HG03469 (cell line): ENCODE measurements around the gene CARD10.

Source experiments
- ATAC-seq: cut with Tn5 transposase; IDR thresholded peaks from one replicate; pipeline ENCODE4 v1.9.1; 2021; ENCODE audit warnings: mild to moderate bottlenecking, moderate library complexity, moderate number of reproducible peaks; ENCODE audit not compliant: unreplicated experiment

The CARD10 gene, protein sequence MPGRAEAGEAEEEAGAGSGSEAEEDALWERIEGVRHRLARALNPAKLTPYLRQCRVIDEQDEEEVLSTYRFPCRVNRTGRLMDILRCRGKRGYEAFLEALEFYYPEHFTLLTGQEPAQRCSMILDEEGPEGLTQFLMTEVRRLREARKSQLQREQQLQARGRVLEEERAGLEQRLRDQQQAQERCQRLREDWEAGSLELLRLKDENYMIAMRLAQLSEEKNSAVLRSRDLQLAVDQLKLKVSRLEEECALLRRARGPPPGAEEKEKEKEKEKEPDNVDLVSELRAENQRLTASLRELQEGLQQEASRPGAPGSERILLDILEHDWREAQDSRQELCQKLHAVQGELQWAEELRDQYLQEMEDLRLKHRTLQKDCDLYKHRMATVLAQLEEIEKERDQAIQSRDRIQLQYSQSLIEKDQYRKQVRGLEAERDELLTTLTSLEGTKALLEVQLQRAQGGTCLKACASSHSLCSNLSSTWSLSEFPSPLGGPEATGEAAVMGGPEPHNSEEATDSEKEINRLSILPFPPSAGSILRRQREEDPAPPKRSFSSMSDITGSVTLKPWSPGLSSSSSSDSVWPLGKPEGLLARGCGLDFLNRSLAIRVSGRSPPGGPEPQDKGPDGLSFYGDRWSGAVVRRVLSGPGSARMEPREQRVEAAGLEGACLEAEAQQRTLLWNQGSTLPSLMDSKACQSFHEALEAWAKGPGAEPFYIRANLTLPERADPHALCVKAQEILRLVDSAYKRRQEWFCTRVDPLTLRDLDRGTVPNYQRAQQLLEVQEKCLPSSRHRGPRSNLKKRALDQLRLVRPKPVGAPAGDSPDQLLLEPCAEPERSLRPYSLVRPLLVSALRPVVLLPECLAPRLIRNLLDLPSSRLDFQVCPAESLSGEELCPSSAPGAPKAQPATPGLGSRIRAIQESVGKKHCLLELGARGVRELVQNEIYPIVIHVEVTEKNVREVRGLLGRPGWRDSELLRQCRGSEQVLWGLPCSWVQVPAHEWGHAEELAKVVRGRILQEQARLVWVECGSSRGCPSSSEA

DNA sequence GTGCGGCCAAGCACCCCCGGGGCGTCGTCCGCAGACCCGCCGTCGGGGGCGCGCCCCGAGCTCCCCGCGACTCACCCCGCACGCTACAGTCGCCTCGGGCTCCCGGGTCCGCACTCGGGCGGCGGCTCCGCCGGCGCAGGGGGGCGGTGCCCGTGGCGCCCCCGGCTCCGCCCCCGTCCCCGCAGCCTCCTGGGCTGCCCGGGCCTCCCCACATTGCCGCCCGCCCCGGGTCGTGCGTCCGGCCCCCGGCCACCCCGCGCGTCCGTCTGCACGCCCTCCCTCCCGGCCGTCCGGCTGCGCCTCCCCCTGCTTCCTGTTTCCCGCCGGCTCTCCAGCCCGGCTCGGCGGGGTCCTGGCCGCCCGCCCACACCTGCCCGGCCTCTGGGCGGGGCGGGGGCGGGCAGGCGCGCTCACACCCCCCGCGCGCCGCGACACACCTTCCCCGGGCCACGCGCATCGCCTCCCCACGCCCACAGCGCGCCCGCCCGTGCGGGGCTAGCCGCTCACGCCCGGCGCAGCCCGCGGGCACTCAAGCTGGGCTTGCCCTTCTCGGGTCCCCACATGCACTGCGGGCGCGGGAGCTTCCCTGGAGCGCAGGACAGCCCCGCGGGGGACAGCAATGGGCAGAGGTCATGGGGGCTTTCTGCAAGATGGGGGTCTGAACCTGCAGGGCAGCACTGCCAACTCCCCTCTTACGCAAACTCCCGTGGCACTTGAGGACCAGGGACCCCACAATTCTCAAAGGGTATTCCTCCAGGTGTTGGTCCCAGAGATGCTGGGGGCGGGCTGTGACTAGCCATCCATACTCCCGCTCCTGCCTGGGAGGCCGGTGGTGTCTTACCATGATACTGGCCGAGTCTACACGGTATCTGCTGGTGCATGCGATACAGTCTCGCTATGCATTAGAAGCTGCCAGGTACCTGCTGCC is at the start of gene CARD10:
TSS of gene CARD10 (minus strand) at position 148 of the 928 bp plus-strand sequence. CDS start 215 bp downstream, outside the sequence.
- no peak for ATAC-seq

DNA sequence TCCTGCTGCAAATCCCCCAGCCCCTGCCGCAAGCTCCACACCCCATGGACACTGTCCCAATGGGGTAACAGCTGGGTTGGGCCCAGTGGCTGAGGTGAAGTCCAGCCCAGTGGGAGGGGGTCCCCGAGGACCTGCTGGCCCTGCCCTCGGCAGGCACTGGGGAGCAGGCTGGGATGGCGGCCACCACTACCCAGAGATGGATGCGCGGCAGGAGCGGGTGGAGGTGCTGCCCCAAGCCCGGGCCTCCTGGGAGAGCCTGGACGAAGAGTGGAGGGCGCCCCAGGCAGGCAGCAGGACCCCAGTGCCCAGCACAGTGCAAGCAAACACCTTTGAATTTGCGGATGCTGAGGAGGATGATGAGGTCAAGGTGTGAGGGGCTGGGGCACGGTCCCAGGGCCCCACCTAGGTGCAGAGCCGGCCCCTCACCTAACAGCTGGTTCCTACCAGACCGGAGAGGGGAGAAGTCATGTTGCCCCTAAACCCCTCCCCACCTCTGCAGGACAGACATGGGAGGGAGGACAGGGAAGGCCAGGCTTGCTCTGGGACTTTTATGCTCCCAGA is 49.3 kb upstream of the CARD10 start:
- ATAC-seq: no peak

DNA sequence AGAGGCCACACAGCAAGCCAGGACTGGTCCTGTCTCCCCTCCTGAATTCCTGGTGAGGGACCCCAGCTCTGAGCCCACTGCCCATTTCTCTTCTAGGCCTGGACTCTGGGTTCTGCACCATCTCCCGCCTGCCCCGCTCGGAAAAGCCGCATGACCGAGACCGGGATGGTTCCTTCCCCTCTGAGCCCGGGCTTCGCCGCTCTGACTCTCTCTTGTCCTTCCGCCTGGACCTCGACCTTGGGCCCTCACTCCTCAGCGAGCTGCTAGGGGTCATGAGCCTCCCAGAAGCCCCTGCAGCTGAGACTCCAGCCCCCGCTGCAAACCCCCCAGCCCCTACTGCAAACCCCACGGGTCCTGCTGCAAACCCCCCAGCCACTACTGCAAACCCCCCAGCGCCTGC is 48.8 kb upstream of the CARD10 start:
- no peak for ATAC-seq

DNA sequence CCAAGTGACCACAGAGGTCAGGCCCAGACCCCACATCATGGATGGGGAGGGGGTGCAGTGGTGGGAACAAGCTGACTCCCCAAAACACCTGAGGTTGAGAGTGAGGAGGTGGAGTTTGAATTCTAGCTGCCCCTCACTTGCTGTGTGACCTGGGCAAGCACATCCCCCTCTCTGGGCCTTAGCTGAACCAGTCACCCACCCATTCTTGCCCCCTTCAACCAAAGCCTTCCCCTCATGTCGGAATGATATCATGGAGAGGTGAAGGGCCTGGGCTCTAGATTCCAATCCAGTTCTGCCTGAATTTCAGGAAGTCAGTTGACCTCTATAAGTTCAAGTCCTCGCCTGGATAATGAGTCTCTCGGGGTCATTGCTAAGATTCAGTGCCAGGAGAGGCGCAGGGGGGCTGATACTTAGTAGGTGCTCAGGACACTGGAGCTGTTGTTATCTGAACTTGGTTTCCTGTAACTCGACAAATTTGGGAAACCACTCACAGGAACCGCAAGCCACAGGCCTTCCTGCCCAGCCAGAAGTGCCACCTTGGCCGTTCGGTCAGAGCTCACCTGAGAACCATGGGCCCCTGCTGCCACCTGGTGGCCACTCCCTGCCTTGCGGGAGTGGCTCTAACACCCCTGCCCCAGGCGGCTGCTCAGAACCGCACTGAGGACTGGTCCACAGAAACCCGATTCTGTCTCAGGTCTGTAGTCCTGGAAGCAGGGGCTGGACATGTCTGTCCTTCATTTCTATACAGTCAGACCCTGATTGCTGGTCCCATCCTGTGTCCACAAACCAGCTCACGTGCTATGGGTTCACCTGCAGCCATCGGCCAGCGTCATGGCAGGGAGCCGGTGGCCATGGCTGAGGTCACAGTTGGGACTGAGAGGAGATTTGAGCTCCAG is 47.9 kb upstream of the CARD10 start:
- ATAC-seq: no peak

DNA sequence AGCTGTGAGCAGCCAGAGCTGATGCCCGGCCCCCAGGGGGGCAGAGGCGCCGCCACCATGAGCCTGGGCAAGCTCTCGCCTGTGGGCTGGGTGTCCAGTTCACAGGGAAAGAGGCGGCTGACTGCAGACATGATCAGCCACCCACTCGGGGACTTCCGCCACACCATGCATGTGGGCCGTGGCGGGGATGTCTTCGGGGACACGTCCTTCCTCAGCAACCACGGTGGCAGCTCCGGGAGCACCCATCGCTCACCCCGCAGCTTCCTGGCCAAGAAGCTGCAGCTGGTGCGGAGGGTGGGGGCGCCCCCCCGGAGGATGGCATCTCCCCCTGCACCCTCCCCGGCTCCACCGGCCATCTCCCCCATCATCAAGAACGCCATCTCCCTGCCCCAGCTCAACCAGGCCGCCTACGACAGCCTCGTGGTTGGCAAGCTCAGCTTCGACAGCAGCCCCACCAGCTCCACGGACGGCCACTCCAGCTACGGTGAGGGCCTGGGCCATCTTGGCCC is 47.2 kb upstream of the CARD10 start:
- no peak for ATAC-seq

DNA sequence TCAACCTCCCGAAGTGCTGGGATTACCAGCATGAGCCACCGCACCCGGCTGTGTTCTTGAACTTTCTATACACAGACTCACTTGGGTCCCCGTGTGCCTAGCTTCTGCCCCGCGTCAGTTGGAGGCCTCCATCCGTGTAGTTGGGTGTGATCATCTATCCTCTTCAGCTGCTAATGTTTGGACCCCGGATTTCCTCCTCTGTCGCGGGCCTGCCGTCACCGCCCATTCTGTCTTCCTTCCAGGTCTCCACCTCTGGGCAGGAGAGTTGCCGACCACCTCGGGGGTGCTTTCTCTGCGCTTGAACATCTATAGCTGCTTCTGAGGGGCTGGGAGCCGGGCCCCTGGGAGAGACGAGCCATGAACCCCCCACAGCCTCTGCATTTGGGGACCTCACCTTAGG is 46.6 kb upstream of the CARD10 start:
- no peak for ATAC-seq

DNA sequence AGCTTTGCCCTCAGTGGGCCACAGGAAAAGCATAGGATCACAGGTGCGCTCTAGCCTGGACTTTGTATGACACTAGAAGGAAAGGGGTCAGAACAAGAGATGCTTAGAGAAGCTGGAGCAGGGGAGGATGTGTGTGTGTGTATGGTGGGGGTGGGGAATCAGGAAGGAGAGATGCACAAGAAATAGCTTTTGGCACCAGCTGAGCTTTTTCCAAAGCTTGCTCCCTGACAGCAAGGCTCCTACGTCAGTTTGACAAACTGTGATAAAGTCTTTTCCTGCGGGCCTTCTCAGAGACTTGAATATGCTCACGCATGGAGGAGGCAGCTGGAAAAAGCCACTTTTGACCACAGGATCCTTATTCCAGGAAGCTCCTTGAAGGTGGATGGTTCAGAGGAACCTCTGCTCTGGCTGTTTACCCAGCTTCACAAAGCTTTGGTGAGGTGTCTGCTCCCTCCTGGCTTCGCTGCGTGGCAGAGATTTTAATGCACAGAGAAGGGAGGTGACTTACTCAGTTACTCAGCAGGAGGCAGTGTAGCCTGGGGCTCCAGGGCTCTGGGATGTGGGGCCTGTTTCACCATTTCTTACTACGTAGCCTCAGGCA is 45.0 kb upstream of the CARD10 start:
- ATAC-seq: no peak

DNA sequence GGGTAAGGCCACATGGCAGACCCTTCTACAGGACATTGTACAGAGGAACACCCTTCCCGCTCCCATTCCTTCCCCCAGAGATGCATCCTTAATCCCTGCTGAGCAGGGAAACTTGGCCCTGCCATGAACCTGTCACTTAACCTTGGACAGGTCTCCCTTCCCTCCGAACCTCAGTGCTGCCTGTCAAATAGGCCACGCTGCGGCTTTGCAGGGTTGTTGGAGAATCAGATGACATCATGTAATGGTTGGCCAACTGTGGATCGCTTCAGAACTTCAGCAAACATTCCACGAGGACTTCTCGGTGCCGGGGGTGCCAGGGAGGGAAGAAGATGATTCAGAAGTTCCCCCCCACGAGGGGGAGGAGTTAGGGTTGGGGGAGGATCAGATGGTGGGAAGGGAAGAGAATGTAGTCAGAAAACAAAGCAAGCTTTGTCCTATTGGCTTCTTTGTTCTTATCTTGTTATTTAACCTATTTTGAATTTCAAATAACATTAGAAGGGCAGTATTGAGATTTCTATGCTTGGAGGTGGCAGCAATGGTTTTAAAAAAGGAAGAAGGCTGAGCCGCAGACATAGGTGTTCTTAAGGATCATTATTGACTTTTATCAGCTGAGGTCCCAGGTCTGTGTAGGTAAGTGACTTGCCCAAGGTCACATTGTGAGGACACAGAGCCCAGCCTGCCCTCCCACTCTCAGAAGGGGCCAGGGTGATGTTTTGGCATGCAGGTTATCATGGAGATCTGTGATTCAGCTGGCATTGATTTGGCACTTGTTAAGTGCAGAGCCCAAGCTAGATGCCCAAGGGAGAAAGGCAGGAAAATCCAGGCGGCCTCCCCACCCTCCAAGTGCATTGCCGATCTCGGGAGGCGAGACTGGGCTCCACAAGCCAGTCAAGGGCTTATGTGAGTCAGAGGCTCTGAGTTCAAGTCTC is 44.2 kb upstream of the CARD10 start:
- no peak for ATAC-seq

DNA sequence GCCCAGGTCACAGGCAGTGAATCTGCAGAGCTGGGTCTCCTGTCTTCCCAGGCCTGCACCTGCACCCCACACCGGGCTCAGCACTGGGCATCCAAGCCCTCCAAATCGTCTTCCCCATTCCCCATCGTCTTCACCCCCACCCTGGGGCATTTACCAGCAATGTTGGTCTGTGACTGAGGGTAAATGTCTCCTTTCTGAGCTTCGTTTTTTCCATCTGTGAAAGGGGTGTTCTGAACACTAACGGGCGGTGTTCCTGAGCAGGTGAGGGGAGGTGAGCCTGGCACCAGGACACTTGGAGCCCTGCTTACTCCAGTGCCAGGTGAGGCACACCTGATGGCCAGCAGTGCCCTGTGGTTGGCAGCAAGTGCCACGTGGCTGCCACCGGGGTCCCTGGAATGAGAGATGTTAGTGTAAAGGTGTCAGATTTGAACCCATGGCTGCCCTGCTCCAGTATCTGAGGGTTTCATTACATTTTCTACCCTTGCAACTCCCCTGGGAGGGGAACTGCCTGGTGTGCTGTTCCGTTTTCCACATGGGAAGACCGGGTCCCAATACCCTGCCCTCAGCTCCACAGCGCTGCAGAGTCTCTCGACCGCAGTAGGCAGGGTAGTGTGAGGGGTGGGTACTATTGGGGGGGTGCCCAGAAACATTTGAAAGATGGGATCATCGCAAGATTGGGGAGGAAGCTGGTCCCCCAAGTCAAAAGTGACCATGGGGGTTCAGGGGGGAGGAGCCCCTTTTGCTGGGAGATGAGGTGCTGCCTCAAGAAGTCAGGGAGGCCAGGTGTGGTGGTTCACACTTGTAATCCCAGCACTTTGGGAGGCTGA is 43.0 kb upstream of the CARD10 start:
- no peak for ATAC-seq

DNA sequence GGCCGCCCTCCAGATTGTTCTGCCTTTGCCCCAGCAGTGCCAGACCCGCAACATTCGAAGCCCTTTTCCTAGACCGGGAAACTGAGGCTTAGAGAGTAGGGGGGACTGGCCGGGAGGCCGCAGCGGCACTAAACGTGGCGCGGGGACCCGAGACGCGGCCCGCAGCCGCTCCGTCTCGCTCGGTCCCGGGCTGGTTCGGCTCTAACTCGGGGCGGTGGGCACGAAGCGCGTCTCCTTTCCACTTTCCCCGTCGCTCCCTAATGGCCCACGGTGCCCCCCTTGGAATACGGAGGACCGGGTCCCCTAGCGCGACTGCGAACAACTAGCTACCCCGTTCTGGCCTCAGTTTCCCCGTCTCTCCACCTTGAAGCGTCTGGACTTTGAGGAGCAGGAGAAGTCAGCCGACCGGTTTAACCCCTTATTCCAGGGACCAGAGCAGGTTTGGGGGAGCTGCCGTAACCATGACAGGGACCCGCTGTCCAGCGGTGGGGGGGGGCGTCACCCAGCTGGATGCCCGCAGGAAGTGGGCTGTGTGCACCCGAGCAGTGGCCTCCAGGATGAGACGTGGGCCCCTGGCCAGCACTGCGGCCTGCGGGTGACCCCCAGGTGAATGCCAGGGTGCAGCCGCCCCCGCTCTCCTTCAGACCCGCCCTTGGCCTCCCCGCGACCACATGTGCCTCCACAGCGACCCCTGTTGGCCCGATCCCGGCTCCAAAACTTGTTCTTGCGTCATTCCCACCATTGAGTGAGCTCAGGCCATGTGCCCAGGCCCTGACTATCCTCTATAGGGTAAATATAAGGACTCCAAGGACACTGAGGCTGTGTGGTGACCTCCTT is 42.2 kb upstream of the CARD10 start:
- ATAC-seq: no peak

DNA sequence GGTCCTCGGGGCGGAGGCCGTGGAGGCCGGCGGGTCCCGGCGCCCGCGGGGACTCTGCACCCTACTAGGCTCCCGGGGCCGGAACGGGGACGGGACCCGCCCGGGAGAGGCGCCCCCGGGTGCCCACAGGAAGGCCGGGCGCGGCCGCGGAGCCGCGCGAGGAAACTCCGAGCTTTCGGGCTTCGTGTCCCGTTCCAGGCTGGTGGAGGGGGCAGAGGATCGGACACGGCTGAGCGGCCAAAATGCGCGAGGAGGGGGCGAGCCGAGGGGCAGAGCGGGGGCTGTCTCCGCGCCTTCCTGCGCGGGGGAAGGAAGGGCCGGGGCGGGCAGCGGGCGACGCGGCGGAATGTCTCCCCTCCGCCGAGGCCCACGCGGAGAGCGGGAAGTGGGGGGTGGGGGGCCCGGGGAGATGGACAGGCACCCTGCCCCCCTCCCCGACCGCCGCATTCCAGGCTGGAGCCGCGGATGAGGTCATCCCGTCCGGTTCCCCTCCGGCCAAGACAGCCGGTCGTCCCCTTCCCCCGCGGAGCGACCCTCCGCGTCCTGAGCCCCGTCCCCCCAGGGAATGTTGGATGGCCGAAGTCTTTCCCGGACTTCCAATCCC is 41.5 kb upstream of the CARD10 start:
- ATAC-seq: no peak

DNA sequence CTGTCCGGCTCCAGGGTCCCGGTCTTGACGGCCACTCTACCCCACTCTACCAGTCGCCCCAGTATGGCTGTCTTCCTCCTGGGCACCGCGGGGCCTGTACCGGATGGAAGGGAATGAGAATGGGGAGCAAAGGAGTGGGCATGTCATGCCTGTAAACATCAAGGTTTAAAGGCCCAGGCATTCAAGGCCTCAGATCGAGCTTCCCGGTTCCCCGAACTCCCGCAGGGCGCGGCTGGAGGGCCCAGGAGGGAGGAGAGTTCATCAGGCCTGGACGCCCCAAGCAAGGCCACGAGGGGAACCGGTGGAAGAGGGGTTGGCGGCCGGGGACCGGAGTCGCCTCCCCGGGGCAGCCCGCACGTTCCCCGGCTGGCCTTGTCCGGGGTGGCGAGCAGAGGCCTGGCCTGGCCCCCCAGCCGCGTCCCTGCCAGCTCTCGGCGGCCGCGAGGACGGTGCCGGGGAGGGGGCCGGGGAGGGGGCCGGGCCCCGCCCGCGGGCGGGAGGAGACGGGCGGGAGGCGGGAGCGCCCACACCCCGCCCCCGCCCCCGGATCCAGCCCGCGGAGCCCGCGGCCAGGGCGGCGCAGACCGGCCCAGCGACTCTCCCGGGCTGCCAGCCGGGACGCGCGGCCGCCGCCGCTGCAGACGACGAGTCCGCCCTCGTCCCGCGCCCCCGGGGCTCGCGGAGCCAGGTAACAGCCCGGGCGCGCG is 40.8 kb upstream of the CARD10 start, which contains the start of gene CDC42EP1:
TSS of gene CDC42EP1 (plus strand) at position 580 of the 707 bp plus-strand sequence. CDS start 5,870 bp downstream, outside the sequence.
- ATAC-seq: no peak

DNA sequence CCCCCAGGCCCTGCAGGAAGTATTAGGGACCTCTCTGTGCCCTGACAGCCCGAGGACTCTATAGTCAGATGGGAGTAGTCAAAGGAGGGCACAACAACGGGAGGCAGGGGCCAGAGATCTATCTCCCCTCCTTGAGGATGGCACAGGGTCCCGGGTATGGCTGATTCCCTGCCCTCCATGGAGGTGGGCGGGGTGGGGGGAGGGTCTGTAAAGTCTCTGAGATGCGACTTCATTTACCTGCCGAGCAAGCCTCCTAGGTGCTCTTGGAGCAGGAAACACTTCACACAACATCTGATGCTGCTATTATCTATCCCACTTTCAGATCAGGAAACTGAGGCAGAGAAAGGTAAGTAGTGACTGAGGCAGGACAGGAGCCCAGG is 40.3 kb upstream of the CARD10 start:
- no peak for ATAC-seq

DNA sequence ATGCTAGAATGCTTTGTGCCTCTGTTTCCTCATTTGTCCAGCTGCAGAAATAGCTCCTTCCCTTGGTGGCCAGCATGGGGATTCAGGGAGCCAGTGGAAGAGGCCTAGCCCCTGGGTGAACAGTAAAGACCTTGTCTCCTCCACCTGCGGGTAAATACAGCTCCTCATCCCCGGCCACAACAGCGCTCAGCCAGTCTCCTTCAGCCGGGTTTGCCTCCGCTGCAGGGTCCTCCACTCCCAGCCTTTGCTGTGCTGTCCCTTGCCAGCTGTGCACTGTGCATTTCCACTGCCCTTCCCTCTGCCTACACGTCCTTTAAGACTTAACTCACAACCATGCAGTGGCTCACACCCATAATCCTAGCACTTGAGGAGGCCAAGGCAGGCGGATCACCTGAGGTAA is 39.6 kb upstream of the CARD10 start:
- ATAC-seq: no peak
